ENCODE results near the gene USF2. TPM values are rescaled to one million over a fixed set of nuclear protein-coding genes. Genes with fewer than 3 reads are reported as not detected.
A peak's percentile ranks its signal among the peaks of the same experiment; 100 is the strongest.

Gene USF2
- total RNA-seq, 3 donors from 2014 or later = 94.5 to 131 (median 116) TPM

DNA sequence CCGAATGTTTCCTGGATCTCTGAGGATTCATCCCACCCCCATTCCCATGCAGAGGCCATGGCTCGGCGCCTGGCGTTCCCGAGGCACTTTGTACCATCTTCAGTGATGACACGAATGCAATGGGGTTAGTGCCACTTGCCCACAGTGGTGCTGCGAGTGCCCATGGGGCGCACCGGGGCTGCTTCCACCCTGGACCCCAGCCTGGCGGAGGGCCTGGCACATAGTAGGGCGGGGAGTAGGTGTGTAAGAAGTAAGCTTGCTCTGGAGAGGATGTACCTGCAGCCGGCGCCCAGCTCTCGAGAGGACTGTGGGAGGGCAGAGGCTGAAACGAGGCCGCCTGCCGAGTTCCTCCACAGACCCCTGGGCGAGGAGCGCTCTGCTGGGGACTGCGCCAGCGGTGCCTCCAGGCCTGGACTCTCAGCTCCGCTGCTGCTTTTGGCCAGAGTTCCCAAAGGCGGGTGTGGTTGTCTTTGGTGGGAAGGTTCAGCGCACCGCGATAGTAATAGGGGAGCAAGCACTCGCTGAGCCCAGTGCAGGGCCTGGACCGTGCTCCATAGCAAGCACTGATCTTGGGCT lies 8.0 kb downstream of the USF2 start:
- Histone ChIP-seq H3K4me3 (no peak overlapping the region), H3K36me3 (ENCODE audit: low read depth) (no peaks in the 10 kb centered on the region), H3K9me3 (no peaks in the 10 kb centered on the region), H3K4me1 (ENCODE audit: low read depth) (no peaks in the 10 kb centered on the region)
- TF ChIP-seq, protein P1, sequence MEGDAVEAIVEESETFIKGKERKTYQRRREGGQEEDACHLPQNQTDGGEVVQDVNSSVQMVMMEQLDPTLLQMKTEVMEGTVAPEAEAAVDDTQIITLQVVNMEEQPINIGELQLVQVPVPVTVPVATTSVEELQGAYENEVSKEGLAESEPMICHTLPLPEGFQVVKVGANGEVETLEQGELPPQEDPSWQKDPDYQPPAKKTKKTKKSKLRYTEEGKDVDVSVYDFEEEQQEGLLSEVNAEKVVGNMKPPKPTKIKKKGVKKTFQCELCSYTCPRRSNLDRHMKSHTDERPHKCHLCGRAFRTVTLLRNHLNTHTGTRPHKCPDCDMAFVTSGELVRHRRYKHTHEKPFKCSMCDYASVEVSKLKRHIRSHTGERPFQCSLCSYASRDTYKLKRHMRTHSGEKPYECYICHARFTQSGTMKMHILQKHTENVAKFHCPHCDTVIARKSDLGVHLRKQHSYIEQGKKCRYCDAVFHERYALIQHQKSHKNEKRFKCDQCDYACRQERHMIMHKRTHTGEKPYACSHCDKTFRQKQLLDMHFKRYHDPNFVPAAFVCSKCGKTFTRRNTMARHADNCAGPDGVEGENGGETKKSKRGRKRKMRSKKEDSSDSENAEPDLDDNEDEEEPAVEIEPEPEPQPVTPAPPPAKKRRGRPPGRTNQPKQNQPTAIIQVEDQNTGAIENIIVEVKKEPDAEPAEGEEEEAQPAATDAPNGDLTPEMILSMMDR (IDR thresholded peaks at IDR 0.05) = no peak
- DNase-seq = no peak
- no peak for ATAC-seq
- intact Hi-C loops (cut with DNase I, micrococcal nuclease) = no loop called here

DNA sequence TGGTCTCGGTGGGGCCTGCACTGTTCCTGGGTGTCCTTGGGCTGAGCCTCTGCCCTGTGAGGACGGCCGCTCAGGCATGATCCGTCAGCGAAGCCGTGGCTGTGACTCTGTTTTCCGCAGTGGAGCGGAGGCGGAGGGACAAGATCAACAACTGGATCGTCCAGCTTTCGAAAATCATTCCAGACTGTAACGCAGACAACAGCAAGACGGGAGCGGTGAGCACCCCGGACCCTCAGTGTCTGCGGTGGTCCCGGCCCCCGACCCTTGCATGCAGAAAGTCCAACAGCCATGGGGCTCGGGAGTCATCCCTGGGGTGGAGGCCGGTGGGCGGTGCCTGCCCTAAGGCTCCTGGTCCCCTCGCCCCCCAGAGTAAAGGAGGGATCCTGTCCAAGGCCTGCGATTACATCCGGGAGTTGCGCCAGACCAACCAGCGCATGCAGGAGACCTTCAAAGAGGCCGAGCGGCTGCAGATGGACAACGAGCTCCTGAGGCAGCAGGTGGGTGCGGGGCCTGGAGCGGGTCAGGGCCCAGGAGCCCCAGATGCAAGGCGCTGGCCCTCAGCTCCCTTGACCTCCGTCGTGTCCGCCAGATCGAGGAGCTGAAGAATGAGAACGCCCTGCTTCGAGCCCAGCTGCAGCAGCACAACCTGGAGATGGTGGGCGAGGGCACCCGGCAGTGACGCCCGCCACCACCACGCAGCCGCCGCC lies 10.0 kb downstream of the USF2 start:
- H3K4me3 ChIP-seq = no peak overlapping the region
- ATAC-seq (no peak), DNase-seq (no peak)
- H3K4me1 ChIP-seq (ENCODE audit: low read depth) = no peaks in the 10 kb centered on the region
- H3K9me3 ChIP-seq = no peaks in the 10 kb centered on the region
- TF ChIP-seq, protein P1 (IDR thresholded peaks at IDR 0.05) = no peak
- intact Hi-C loops (cut with DNase I, micrococcal nuclease) = no loop called here
- H3K36me3 ChIP-seq (ENCODE audit: low read depth) = no peaks in the 10 kb centered on the region

DNA sequence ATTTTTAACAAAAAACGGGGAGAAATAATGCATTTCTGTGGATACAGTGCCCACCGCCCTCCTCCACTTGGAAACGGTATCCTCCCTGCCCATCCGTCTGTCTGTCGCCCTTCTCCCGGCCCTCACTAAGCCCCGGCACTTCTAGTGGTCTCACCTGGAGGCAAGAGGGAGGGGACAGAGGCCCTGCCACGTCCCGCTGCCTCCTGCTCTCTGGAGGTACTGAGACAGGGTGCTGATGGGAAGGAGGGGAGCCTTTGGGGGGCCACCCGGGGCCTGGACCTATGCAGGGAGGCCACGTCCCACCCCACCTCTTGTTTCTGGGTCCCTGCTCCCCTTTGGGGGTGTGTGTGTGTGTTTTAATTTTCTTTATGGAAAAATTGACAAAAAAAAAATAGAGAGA lies 10.6 kb downstream of the USF2 start:
- TF ChIP-seq, protein P1 (IDR thresholded peaks at IDR 0.05) = no peak
- no peak for ATAC-seq
- no peak for DNase-seq
- Histone ChIP-seq H3K9me3 (no peaks in the 10 kb centered on the region), H3K4me3 (no peak overlapping the region), H3K36me3 (ENCODE audit: low read depth) (no peaks in the 10 kb centered on the region), H3K4me1 (ENCODE audit: low read depth) (no peaks in the 10 kb centered on the region)
- intact Hi-C loops (cut with DNase I, micrococcal nuclease) = no loop called here

DNA sequence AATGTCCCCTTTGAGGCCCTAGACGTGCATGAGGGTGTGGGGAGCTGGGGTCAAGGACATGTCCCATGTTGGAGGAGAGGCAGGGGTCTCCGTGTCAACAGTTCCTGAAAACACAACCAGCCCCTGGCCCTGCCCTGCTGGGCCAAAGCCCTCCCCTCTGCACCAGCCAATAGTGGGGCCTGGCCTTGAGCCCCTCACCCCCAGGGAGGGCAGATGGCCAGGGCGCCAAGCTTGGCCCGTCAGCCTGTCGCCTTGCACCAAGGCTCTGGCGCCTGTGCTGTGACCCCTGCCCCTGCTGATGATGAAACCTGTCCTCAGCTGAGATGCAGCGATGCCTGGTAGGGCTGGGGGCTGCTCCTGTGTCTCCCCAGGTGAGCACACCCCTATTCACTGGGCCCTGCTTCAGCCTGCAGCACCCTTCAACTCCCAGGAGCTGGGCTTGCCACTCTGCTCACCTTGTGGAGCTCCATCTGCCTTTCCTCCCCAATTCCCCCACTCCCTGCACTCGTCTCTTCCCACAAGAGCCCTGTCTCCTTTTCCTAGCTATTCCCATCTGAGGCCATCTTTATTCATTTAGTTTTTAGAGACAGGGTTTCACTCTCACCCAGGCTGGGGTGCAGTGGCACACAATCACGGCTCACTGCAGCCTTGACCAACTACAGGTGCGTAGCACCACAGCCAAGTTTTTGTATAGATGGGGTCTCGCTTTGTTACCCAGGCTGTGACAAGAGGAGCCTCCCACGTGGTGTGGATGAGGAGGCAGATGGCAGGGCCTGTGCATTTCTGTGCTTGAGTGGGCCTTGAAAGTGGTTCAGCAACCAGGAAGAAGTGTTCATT lies 11.4 kb downstream of the USF2 start:
- ATAC-seq (peak; percentile 8), DNase-seq (no peak)
- intact Hi-C loops (cut with DNase I, micrococcal nuclease) = no loop called here
- H3K4me1 ChIP-seq (ENCODE audit: low read depth) = no peaks in the 10 kb centered on the region
- H3K4me3 ChIP-seq = no peak overlapping the region
- TF ChIP-seq, protein P1 (IDR thresholded peaks at IDR 0.05) = no peak
- H3K9me3 ChIP-seq = no peaks in the 10 kb centered on the region
- no peaks in the 10 kb centered on the region for H3K36me3 ChIP-seq (ENCODE audit: low read depth)

DNA sequence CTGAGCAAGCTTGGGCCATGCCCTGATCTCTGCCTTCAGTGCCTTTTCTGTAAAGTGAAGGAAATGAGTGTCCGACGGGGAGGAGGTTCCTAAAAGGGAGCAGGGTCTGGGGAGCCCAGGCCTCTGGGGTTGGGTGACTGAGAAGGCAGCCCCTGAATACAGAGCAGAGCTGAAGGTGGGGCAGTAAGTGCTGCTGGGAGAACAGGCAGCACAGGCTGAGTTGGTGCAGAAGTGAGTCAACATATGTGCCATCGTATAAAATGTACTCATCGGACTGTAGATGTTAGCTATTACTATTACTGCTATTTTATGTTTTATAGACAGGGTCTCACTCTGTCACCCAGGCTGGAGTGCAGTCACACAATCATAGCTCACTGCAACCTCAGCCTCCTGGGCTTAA lies 12.5 kb downstream of the USF2 start:
- intact Hi-C loops (cut with DNase I, micrococcal nuclease) = no loop called here
- TF ChIP-seq, protein P1 (IDR thresholded peaks at IDR 0.05) = no peak
- no peak for ATAC-seq
- H3K4me3 ChIP-seq = no peak overlapping the region
- DNase-seq = no peak
- H3K4me1 ChIP-seq (ENCODE audit: low read depth) = no peaks in the 10 kb centered on the region
- no peaks in the 10 kb centered on the region for H3K36me3 ChIP-seq (ENCODE audit: low read depth)
- no peaks in the 10 kb centered on the region for H3K9me3 ChIP-seq

Measured in mucosa of descending colon (tissue), 3 donors.